Spleen (tissue), 7 donors: ENCODE data around the gene RGS7BP.

Experiments used
- CTCF ChIP-seq, 11 experiments: fragments of 200-600 bp in 7 of 11; fragments of 450-650 bp in 4 of 11; sonication (generic) in 4 of 11; IDR thresholded peaks in 8 of 11; conservative IDR thresholded peaks in 3 of 11; 1 replicate in 7 of 11; 2 replicates in 4 of 11; pipeline versions ENCODE4 v1.4.0 to v1.8.0; 2016 to 2021; ENCODE audit warnings: antibody characterized with exemption in 11 of 11, inconsistent platforms in 4 of 11, mild to moderate bottlenecking in 1 of 11
- POLR2A ChIP-seq, 3 donors: fragments of 450-650 bp; IDR thresholded peaks; one replicate each; pipeline ENCODE4 v1.5.1; 2017; ENCODE audit warnings: antibody characterized with exemption in 3 of 3, mild to moderate bottlenecking in 1 of 3
- POLR2AphosphoS5 ChIP-seq, 3 donors: sonication (generic); formaldehyde crosslinking; IDR thresholded peaks; one replicate each; pipeline ENCODE4 v1.5.1; 2017; ENCODE audit warnings: antibody characterized with exemption in 3 of 3
- donor health status: DM: no; HTN: no; CAD: no; lungs with moderate emphysema.
- donor health status: DM: no; HTN: no; CAD: no.
- donor health status: DM: no; HTN: no; CAD: no.

GRCh38 chr5:64622991-64623390 is 117.2 kb downstream of the RGS7BP start:
- TF ChIP-seq CTCF (IDR thresholded peaks at IDR 0.05 in 8 of 11, conservative IDR thresholded peaks at IDR 0.05 in 3 of 11) (no peak), POLR2A (IDR thresholded peaks at IDR 0.05) (no peak), POLR2AphosphoS5 (IDR thresholded peaks at IDR 0.05) (no peak)
